HUES64 (cell line): ENCODE measurements around the gene EIF2S2.
"Not testable (repeated sequence)": the region's sequence is repeated elsewhere in the genome, so short reads cannot be mapped to it uniquely, and the experiment has no call there.

Source experiments
- H3K27ac ChIP-seq: 2 replicates; pipeline ENCODE4 v1.7.0; 2013; ENCODE audit warnings: low read depth, low read length, inconsistent platforms
- H3K27me3 ChIP-seq: 2 replicates; pipeline ENCODE4 v1.6.1; 2013; ENCODE audit warnings: mild to moderate bottlenecking, low read length; ENCODE audit not compliant: insufficient read depth
- H3K36me3 ChIP-seq: 2 replicates; pipeline ENCODE4 v1.6.1; 2013; ENCODE audit warnings: mild to moderate bottlenecking, low read length; ENCODE audit not compliant: insufficient read depth
- H3K4me1 ChIP-seq: 2 replicates; pipeline ENCODE4 v1.6.1; 2013; ENCODE audit warnings: mild to moderate bottlenecking, low read length, moderate library complexity; ENCODE audit not compliant: insufficient read depth
- H3K4me3 ChIP-seq: 2 replicates; pipeline ENCODE4 v1.5.1; 2013; ENCODE audit warnings: mild to moderate bottlenecking, low read length, moderate library complexity
- H3K9ac ChIP-seq: 2 replicates; pipeline ENCODE4 v1.6.1; 2013; ENCODE audit warnings: mild to moderate bottlenecking, low read depth, low read length
- H3K9me3 ChIP-seq: 2 replicates; pipeline ENCODE4 v1.6.1; 2013; ENCODE audit warnings: low read depth, low read length; ENCODE audit not compliant: insufficient read depth
- WGBS: fragments of 150-250, 120-280 bp; methylation state at CpG from one replicate; pipeline ENCODE4 v1.1.7; 2013; ENCODE audit warnings: missing lambda C conversion rate; 5-methylcytosine and 5-hydroxymethylcytosine counted together

EIF2S2 gene

GRCh38 chr20:34135525-34136275, 23.7 kb upstream of the EIF2S2 start:
- H3K4me1 ChIP-seq, H3K27ac ChIP-seq, H3K9ac ChIP-seq, H3K36me3 ChIP-seq, H3K4me3 ChIP-seq, H3K9me3 ChIP-seq, H3K27me3 ChIP-seq: not testable (repeated sequence)
- WGBS, result 92% methylated on average over 11 of the region's 11 CpGs

- not testable (repeated sequence) for H3K27me3 ChIP-seq, H3K9me3 ChIP-seq, H3K9ac ChIP-seq, H3K4me3 ChIP-seq, H3K4me1 ChIP-seq, H3K27ac ChIP-seq, H3K36me3 ChIP-seq
- WGBS, result no CpG with 5 or more reads among the region's 4 CpGs
Measured at GRCh38 chr20:34133365-34133860, 21.4 kb upstream of the EIF2S2 start.

- H3K36me3 ChIP-seq, H3K4me1 ChIP-seq, H3K27ac ChIP-seq, H3K4me3 ChIP-seq, H3K27me3 ChIP-seq, H3K9me3 ChIP-seq, H3K9ac ChIP-seq: not testable (repeated sequence)
- 96% methylated on average over 21 of the region's 21 CpGs for WGBS
Measured at GRCh38 chr20:34132943-34133342, 20.9 kb upstream of the EIF2S2 start.

GRCh38 chr20:34132491-34132890, 20.4 kb upstream of the EIF2S2 start:
- H3K4me3 ChIP-seq, H3K4me1 ChIP-seq, H3K27me3 ChIP-seq, H3K36me3 ChIP-seq, H3K9me3 ChIP-seq, H3K27ac ChIP-seq, H3K9ac ChIP-seq: not testable (repeated sequence)
- WGBS, result 97% methylated on average over 26 of the region's 26 CpGs

GRCh38 chr20:34131491-34131890, 19.4 kb upstream of the EIF2S2 start:
- Histone ChIP-seq H3K27me3 (no peaks in the 10 kb centered on the region), H3K27ac (no peak overlapping the region), H3K4me1 (no peaks in the 10 kb centered on the region), H3K9me3 (no peaks in the 10 kb centered on the region), H3K9ac (no peak overlapping the region), H3K4me3 (no peak overlapping the region), H3K36me3 (no peaks in the 10 kb centered on the region)
- WGBS, result 96% methylated on average over 4 of the region's 4 CpGs

- WGBS, result 17% methylated on average over 8 of the region's 10 CpGs
- no peaks in the 10 kb centered on the region for H3K9me3 ChIP-seq
- H3K9ac ChIP-seq, result no peak overlapping the region
- H3K4me1 ChIP-seq, result no peaks in the 10 kb centered on the region
- no peak overlapping the region for H3K27ac ChIP-seq
- H3K4me3 ChIP-seq, result no peak overlapping the region; the same call in 1 of the 2 replicates
- no peaks in the 10 kb centered on the region for H3K27me3 ChIP-seq
- H3K36me3 ChIP-seq, result no peaks in the 10 kb centered on the region
Measured at GRCh38 chr20:34129518-34130162, 17.6 kb upstream of the EIF2S2 start.

- H3K36me3 ChIP-seq, result no peaks in the 10 kb centered on the region
- H3K9me3 ChIP-seq, result no peaks in the 10 kb centered on the region
- H3K4me3 ChIP-seq, result no peak overlapping the region
- no peak overlapping the region for H3K9ac ChIP-seq
- no peak overlapping the region for H3K27ac ChIP-seq
- H3K27me3 ChIP-seq, result no peaks in the 10 kb centered on the region
- H3K4me1 ChIP-seq, result no peaks in the 10 kb centered on the region
- WGBS, result 93% methylated on average over 10 of the region's 10 CpGs
Measured at GRCh38 chr20:34127792-34128191, 15.7 kb upstream of the EIF2S2 start.

- Histone ChIP-seq H3K36me3 (no peaks in the 10 kb centered on the region), H3K9ac (no peak overlapping the region), H3K4me3 (no peak overlapping the region), H3K9me3 (no peaks in the 10 kb centered on the region), H3K4me1 (no peaks in the 10 kb centered on the region), H3K27ac (no peak overlapping the region), H3K27me3 (no peaks in the 10 kb centered on the region)
- 90% methylated on average over 2 of the region's 2 CpGs for WGBS
Measured at GRCh38 chr20:34124469-34125249, 12.6 kb upstream of the EIF2S2 start.

GRCh38 chr20:34123309-34123708, 11.3 kb upstream of the EIF2S2 start:
- no peak overlapping the region for H3K9ac ChIP-seq
- no peak overlapping the region for H3K27ac ChIP-seq
- H3K27me3 ChIP-seq, result peaks cover 4% of the 10 kb centered on the region
- H3K4me3 ChIP-seq, result no peak overlapping the region
- no peaks in the 10 kb centered on the region for H3K9me3 ChIP-seq
- H3K36me3 ChIP-seq, result no peaks in the 10 kb centered on the region
- H3K4me1 ChIP-seq, result no peaks in the 10 kb centered on the region

- Histone ChIP-seq H3K4me3 (no peak overlapping the region), H3K36me3 (no peaks in the 10 kb centered on the region), H3K9ac (no peak overlapping the region), H3K4me1 (no peaks in the 10 kb centered on the region), H3K27ac (no peak overlapping the region), H3K27me3 (peaks cover 4% of the 10 kb centered on the region), H3K9me3 (no peaks in the 10 kb centered on the region)
- 94% methylated on average over 43 of the region's 43 CpGs for WGBS
Measured at GRCh38 chr20:34122274-34122980, 10.4 kb upstream of the EIF2S2 start.

- no peak overlapping the region for H3K9ac ChIP-seq
- WGBS, result 94% methylated on average over 2 of the region's 2 CpGs
- no peak overlapping the region for H3K4me3 ChIP-seq
- H3K27me3 ChIP-seq, result peaks cover 4% of the 10 kb centered on the region
- H3K9me3 ChIP-seq, result no peaks in the 10 kb centered on the region
- no peaks in the 10 kb centered on the region for H3K36me3 ChIP-seq
- no peak overlapping the region for H3K27ac ChIP-seq
- H3K4me1 ChIP-seq, result no peaks in the 10 kb centered on the region
Measured at GRCh38 chr20:34120213-34120612, 8.2 kb upstream of the EIF2S2 start.
